Measurements from ENCODE around the gene ZBTB25.

ZBTB25 gene

DNA sequence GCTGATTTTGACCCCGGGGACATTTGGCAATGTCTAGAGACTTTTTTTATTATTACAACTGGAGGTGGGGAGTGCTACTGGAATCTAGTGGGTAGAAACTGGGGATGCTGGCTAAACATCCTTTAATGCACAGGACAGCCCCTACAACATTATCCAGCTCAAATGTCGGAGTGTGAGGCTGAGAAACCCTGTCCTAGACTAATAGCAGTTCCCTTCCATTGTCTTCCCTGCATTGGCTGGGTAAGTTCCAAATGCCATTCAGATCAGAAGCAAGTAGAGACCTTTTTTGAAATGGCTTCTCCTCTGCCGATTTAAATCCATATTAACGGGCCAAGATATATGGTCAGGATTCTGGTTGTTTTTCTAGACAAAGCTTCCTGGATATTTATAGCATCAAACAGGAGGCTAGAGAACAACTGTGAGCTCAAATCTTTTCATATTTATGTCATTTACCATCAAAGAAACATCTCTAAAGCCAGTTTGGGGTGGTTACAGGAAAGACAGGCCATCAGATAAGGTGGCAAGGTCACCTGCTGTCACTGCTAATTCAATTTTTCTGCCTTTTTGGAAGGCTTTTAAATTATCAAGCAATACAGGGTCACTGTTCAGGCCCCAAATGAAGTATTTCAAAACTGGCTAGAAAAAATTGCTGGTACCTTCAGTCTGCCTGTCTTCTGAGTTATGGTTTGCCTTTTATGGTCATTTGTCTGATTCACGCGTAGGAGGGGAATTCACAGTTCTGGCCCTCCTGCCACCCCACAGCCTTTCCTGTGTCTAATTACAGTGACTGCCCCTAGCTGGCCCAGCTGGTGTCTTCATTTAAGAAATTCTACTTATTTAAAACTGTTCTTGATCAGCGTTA is 58.4 kb downstream of the ZBTB25 start:
- peak; percentile 85 for DNase-seq (ENCODE audit: low spot score)
- in situ Hi-C loops (cut with MboI; ENCODE audit: low pct_unique_long_range_greater_than_20kb, low sequenced_read_pairs, unreplicated experiment): no loop called here
- TF ChIP-seq, protein P1, sequence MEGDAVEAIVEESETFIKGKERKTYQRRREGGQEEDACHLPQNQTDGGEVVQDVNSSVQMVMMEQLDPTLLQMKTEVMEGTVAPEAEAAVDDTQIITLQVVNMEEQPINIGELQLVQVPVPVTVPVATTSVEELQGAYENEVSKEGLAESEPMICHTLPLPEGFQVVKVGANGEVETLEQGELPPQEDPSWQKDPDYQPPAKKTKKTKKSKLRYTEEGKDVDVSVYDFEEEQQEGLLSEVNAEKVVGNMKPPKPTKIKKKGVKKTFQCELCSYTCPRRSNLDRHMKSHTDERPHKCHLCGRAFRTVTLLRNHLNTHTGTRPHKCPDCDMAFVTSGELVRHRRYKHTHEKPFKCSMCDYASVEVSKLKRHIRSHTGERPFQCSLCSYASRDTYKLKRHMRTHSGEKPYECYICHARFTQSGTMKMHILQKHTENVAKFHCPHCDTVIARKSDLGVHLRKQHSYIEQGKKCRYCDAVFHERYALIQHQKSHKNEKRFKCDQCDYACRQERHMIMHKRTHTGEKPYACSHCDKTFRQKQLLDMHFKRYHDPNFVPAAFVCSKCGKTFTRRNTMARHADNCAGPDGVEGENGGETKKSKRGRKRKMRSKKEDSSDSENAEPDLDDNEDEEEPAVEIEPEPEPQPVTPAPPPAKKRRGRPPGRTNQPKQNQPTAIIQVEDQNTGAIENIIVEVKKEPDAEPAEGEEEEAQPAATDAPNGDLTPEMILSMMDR (IDR thresholded peaks at IDR 0.05; ENCODE audit: extremely low read depth, insufficient read depth, missing control alignments): no peak

DNA sequence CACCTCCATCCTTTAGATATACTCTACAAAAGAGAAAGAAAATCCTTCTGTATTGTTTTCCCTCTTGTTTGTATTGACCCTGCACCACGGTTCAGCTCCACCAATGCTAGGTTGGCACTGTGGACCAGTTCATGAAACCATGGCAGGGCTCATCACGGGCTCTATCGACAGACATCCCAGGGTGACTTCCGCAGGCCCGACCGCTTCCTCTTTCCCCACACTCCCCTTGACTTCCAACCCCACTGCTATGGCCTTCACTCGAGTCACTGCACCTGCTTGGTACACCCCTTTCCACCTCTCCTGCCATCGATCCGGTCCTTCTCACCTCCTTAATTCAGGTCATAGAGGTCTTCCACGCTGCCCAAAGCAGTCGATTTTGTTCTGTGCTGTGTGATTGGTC is 59.5 kb downstream of the ZBTB25 start:
- TF ChIP-seq, protein P1 (IDR thresholded peaks at IDR 0.05; ENCODE audit: extremely low read depth, insufficient read depth, missing control alignments): no peak
- in situ Hi-C loops (cut with MboI; ENCODE audit: low pct_unique_long_range_greater_than_20kb, low sequenced_read_pairs, unreplicated experiment): no loop called here

DNA sequence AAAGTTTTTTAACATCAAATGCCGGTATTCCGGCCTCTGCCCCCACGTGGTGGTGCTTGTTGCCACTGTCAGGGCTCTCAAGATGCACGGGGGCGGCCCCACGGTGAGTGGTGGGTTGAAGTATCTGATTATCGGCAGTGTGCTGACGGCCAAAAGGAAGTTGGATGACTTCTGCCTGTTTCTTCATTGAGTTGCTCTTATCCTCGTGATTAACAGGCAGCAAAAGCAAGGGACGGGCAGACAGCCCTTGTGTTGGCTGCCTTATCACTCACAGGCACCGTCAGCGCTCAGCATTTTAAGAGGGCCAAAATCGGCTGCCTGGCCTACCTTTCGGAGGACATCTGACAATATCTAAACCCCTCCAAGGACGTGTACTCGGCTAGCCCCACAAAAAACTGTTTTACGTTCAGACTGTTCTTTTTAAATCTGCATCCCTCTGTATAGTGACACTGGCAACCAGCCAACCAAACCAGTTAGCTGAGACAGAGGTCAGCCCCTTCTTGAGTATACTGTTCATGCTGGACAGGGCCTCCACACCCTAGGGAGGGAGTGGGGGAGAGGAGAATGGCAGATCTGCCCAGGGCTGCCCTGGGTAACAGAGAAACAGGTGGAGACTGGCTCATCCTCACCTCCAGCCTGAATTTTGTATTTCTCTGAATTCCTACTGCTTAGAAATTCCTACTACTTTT is 61.2 kb downstream of the ZBTB25 start:
- TF ChIP-seq, protein P1 (IDR thresholded peaks at IDR 0.05; ENCODE audit: extremely low read depth, insufficient read depth, missing control alignments): no peak
- no peak for DNase-seq (ENCODE audit: low spot score)
- in situ Hi-C loops (cut with MboI; ENCODE audit: low pct_unique_long_range_greater_than_20kb, low sequenced_read_pairs, unreplicated experiment): no loop called here

More for the DNA sequence above, 59.5 kb downstream of the ZBTB25 start:
- DNase-seq (ENCODE audit: low spot score): no peak

DNA sequence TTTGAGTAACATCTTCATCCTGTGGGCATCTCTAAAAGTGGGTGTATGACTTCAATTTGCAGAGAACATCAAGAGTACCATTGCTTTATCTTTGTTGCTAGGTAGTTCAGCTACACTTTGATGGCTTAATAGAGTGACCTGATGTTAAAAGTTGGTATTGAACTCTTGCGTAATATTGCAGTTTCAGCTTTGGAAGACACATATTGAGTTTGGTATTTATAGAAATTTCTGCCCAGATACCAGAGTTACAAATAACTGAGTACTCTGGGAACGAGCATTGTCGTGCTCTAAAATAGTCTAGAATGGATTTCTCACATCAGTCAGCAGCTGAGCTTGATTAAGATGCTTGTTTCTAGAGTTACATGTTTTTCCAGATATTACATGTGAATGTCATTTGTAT is 63.1 kb downstream of the ZBTB25 start:
- in situ Hi-C loops (cut with MboI; ENCODE audit: low pct_unique_long_range_greater_than_20kb, low sequenced_read_pairs, unreplicated experiment): no loop called here
- no peak for DNase-seq (ENCODE audit: low spot score)
- TF ChIP-seq, protein P1 (IDR thresholded peaks at IDR 0.05; ENCODE audit: extremely low read depth, insufficient read depth, missing control alignments): no peak

DNA sequence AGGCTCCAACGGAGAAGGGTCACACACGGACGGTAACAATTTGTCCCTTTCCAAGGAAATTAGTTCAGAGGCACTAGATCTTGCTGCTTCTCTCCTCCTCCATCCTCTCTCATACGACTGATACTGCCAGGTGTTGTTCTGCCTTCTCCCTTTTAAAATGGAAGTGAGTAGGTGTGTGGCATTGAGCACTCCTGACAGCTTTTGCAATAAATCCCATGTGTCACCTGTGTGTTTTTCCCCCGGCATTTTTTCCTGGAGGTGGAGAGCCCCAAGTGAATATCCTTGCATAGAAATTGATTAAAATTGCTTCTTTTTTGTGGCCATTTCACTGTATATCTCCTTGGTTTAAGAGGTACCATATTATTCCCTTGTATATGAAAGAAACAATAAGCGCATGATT is 64.5 kb downstream of the ZBTB25 start:
- in situ Hi-C loops (cut with MboI; ENCODE audit: low pct_unique_long_range_greater_than_20kb, low sequenced_read_pairs, unreplicated experiment): no loop called here
- DNase-seq (ENCODE audit: low spot score): no peak
- TF ChIP-seq, protein P1 (IDR thresholded peaks at IDR 0.05; ENCODE audit: extremely low read depth, insufficient read depth, missing control alignments): no peak

DNA sequence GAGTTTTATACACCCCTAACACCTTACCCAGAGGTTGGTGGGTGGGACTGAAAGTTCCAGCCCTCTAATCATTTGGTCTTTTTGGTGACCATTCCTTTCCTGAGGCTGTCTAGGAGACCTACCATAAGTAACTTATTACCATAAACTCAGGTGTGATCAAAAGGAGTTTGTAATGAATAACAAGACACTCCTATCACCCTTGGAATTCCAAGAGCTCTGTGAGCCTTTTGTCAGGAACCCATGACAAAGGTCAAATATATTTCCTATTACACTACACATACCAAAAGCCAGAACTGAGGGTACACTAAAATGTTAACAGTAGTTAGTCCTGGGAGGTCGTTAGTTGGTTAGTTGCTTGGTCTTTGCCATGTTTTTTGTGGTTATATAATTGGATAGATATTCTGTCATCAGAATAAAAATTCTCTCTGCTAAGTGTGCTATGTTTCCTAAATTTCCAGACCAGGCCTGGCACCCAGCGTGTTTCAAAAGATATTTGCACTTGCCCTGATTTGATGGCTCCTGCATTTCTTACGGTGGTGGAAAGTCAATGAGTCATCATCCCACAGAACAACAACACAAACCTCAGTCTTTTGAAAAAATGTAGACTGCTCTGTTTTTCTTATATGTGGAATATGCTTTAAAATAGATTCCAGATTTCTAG is 65.3 kb downstream of the ZBTB25 start:
- in situ Hi-C loops (cut with MboI; ENCODE audit: low pct_unique_long_range_greater_than_20kb, low sequenced_read_pairs, unreplicated experiment): no loop called here
- DNase-seq (ENCODE audit: low spot score): no peak
- TF ChIP-seq, protein P1 (IDR thresholded peaks at IDR 0.05; ENCODE audit: extremely low read depth, insufficient read depth, missing control alignments): no peak
